ENCODE data around the gene SLC49A4.

Gene SLC49A4

GRCh38 chr3:122824465-122825381 lies 29.9 kb downstream of the SLC49A4 start (continued):
- TF ChIP-seq ZNF791 (tag by site-specific recombination; IDR thresholded peaks at IDR 0.05) (no peak), ZNF26 (tag by site-specific recombination; IDR thresholded peaks at IDR 0.05) (no peak), ZNF777 (tag by site-specific recombination; IDR thresholded peaks at IDR 0.05; ENCODE audit: borderline replicate concordance) (no peak), KLF8 (tag by site-specific recombination; IDR thresholded peaks at IDR 0.05) (peak; percentile 95), ZNF701 (tag by site-specific recombination; IDR thresholded peaks at IDR 0.05) (no peak), ZNF138 (tag by site-specific recombination; IDR thresholded peaks at IDR 0.05; ENCODE audit: borderline replicate concordance) (no peak)

- H3K4me3 ChIP-seq (ENCODE audit: low read depth, low read length): no peak overlapping the region
- H3K36me3 ChIP-seq (ENCODE audit: control insufficient read depth in 2 of 2, insufficient read depth in 1 of 2, low read length in 2 of 2): peaks cover 0 to 17% of the 10 kb centered on the region in 2 experiments; a peak in 2 of 3 replicates
- H3K27ac ChIP-seq (ENCODE audit: extremely low read depth, low read depth, low read length): no peak overlapping the region
- H3K4me1 ChIP-seq (ENCODE audit: control insufficient read depth, insufficient read depth, low read length): no peaks in the 10 kb centered on the region
- H3K9me3 ChIP-seq (ENCODE audit: control insufficient read depth, insufficient read depth, low read depth, low read length): no peaks in the 10 kb centered on the region
- no peak for TF ChIP-seq ZNF792 (tag by site-specific recombination; IDR thresholded peaks at IDR 0.05)
- no peak for TF ChIP-seq EGR2 (tag by site-specific recombination; IDR thresholded peaks at IDR 0.05; ENCODE audit: low read depth)
- TF ChIP-seq ZNF311 (tag by site-specific recombination; IDR thresholded peaks at IDR 0.05; ENCODE audit: borderline replicate concordance): no peak
- no peak for TF ChIP-seq ZNF473 (tag by site-specific recombination; IDR thresholded peaks at IDR 0.05)
- TF ChIP-seq ZBTB48 (tag by site-specific recombination; IDR thresholded peaks at IDR 0.05): no peak
- TF ChIP-seq ZNF558 (tag by site-specific recombination; IDR thresholded peaks at IDR 0.05): no peak
- TF ChIP-seq ZNF18 (tag by site-specific recombination; IDR thresholded peaks at IDR 0.05): no peak
- no peak for TF ChIP-seq ZNF513 (tag by site-specific recombination; IDR thresholded peaks at IDR 0.05)
- TF ChIP-seq ZNF404 (tag by site-specific recombination; IDR thresholded peaks at IDR 0.05): no peak
- ChIA-PET CTCF (no interaction called here), POLR2A (no interaction called here)
These were observed 30.6 kb downstream of the SLC49A4 start for GRCh38 chr3:122825460-122825859.

- peaks cover 0 to 14% of the 10 kb centered on the region in 2 experiments; a peak in 2 of 3 replicates for H3K36me3 ChIP-seq (ENCODE audit: control insufficient read depth in 2 of 2, insufficient read depth in 1 of 2, low read length in 2 of 2)
- no peak overlapping the region for H3K27ac ChIP-seq (ENCODE audit: extremely low read depth, low read depth, low read length)
- H3K9me3 ChIP-seq (ENCODE audit: control insufficient read depth, insufficient read depth, low read depth, low read length): no peaks in the 10 kb centered on the region
- POLR2A ChIA-PET: no interaction called here
- H3K4me1 ChIP-seq (ENCODE audit: control insufficient read depth, insufficient read depth, low read length): no peaks in the 10 kb centered on the region
- no peak overlapping the region for H3K4me3 ChIP-seq (ENCODE audit: low read depth, low read length)
- CTCF ChIA-PET: no interaction called here
- TF ChIP-seq MZF1 (tag by site-specific recombination; IDR thresholded peaks at IDR 0.05; ENCODE audit: borderline replicate concordance) (peak; percentile 27; the same call in 1 of the 2 replicates), ZNF2 (tag by site-specific recombination; IDR thresholded peaks at IDR 0.05) (no peak)
These were observed 31.4 kb downstream of the SLC49A4 start for GRCh38 chr3:122826278-122826677.
